Measurements from ENCODE around the gene CFAP107.

CFAP107 gene

DNA sequence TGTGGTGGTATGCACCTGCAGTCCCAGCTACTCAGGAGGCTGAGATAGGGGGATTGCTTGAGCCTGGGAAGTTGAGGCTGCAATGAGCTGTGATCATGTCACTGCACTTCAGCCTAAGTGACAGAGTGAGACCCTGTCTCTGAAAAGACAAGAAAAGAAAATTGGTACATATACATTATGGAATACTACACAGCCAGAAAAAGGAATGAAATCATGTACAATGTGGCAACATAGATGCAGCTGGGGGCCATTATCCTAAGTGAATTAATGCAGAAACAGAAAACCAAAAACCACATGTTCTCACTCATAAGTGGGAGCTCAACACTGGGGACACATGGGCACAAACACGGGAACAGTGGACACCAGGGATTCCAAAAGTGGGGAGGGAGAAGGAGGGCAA is 7.1 kb upstream of the CFAP107 start:
- DNase-seq (ENCODE audit: insufficient read length, low spot score) = no peak
- TF ChIP-seq POLR2A (IDR thresholded peaks at IDR 0.05; ENCODE audit: low read depth, low read length) = no peak
- no peak for TF ChIP-seq POU2F2 (IDR thresholded peaks at IDR 0.05; ENCODE audit: low read depth, low read length)
- no peak for FAIRE-seq

DNA sequence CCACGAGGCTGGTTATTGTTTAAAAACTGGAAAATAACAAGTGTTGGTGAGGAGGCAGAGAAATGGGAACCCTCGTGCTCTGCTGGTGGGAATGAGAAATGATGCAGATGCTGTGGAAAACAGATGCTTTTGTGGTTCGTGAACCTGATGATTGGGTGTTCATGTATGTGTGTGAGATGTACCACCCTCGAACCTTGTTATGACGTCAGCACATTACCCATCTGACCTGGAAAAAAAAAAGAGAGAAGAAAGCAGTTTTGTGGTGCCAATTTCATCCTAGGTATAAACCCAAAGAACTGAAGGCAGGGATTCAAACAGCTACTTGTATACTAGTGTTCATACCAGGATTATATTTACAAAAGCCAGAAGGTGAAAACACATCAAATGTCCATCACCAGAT is 6.4 kb upstream of the CFAP107 start:
- FAIRE-seq (no peak), DNase-seq (ENCODE audit: insufficient read length, low spot score) (no peak)
- no peak for TF ChIP-seq PAX5 (IDR thresholded peaks at IDR 0.05; ENCODE audit: insufficient read depth, low read length, severe bottlenecking)
- TF ChIP-seq POLR2AphosphoS5 (IDR thresholded peaks at IDR 0.05; ENCODE audit: low read depth, low read length) = no peak
- no peak for TF ChIP-seq POU2F2 (IDR thresholded peaks at IDR 0.05; ENCODE audit: low read depth, low read length)
- no peak for TF ChIP-seq POLR2A (IDR thresholded peaks at IDR 0.05; ENCODE audit: low read depth, low read length)
- no peak for TF ChIP-seq SPI1 (IDR thresholded peaks at IDR 0.05; ENCODE audit: low read depth, low read length)
- TF ChIP-seq TAF1 (IDR thresholded peaks at IDR 0.05; ENCODE audit: low read depth, low read length) = no peak

DNA sequence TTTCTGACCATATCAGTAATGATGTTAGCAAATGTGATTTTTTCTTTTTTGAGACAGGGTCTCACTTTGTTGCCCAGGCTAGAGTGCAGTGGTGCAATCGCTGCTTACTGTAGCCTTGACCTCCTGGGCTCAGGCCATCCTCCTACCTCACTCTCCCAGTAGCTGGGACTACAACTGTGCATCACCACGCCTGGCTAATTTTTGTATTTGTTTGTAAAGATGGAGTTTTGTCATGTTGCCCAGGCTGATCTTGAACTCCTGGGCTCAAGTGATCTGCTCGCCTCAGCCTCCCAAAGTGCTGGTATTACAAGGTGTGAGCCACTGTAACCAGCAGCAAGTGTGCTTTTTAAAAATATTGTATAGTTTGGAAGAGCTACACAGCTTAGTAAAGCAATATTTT is 4.1 kb upstream of the CFAP107 start:
- no peak for FAIRE-seq
- DNase-seq (ENCODE audit: insufficient read length, low spot score) = no peak
- TF ChIP-seq SPI1 (IDR thresholded peaks at IDR 0.05; ENCODE audit: low read depth, low read length) (no peak), POLR2AphosphoS5 (IDR thresholded peaks at IDR 0.05; ENCODE audit: low read depth, low read length) (no peak), PAX5 (IDR thresholded peaks at IDR 0.05; ENCODE audit: insufficient read depth, low read length, severe bottlenecking) (no peak), POU2F2 (IDR thresholded peaks at IDR 0.05; ENCODE audit: low read depth, low read length) (no peak), POLR2A (IDR thresholded peaks at IDR 0.05; ENCODE audit: low read depth, low read length) (no peak), TAF1 (IDR thresholded peaks at IDR 0.05; ENCODE audit: low read depth, low read length) (no peak)

DNA sequence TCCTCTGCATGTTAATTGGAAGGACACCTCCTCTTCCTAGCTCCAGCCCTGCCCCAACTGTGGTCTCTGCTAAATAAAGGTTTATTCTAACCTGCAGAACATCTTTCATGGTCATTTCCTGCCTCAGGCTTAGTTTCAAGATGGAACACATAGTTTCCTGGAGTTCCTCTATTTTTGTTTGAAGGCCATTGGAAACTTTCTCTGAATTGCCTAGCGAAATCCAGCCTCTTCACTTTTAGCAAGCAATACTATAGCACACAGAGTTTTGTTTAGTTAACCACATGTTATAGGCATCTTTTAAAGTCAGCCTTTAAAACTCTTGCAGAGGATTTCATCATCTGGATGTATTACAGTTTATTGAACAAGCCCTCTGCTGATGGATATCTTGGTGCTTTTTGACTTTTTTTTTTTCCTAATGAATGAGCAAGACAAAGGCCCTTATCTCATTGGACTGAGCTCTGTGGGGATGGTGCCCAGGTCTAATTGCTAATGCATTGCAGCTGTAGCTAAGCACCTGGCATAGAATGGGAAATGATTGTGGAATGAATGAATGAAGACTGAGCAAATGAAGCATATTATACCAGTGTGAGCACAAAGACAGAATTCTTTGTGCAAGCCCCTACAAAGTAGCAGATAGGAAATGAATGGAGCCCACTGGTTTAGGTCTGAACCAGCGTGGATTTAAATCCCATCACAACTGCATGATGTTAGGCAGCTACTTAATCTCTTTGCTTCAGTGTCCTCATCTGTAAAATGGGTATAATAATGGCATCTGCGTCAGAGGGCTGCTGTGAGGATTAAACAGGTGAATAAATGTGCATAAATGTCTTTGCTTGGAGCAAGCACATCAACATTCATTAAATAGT is 641 bp upstream of the CFAP107 start:
- TF ChIP-seq POLR2AphosphoS5 (IDR thresholded peaks at IDR 0.05; ENCODE audit: low read depth, low read length) = no peak
- TF ChIP-seq POLR2A (IDR thresholded peaks at IDR 0.05; ENCODE audit: low read depth, low read length) = no peak
- TF ChIP-seq POU2F2 (IDR thresholded peaks at IDR 0.05; ENCODE audit: low read depth, low read length) = no peak
- DNase-seq (ENCODE audit: insufficient read length, low spot score) = no peak
- FAIRE-seq = no peak

DNA sequence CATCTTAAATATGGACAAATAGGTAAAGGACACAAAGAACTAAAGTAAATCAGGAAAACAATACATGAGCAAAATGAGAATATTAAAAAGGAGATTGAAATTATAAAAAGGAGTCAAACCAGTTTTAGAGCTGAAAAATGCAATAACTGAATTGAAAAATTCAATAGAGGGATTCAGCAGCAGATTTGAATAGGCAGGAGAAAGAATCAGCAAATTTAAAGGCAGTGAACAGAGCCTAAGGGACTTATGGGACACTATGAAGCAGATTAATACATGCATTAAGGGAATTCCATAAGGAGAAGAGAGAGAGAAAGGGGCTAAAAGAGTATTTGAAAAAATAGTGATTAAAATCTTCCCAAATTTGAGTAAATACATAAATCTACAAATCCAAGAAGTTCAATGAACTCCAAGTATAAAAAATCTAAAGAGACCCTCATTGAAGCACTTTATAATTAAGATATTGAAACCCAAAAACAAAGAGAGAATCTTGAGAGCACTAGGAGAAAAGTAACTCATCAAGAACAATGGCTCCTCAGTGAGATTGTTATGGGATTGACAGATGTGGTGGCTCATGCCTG is 2.9 kb downstream of the CFAP107 start:
- TF ChIP-seq SPI1 (IDR thresholded peaks at IDR 0.05; ENCODE audit: low read depth, low read length) = no peak
- no peak for TF ChIP-seq POLR2AphosphoS5 (IDR thresholded peaks at IDR 0.05; ENCODE audit: low read depth, low read length)
- TF ChIP-seq POLR2A (IDR thresholded peaks at IDR 0.05; ENCODE audit: low read depth, low read length) = no peak
- FAIRE-seq (no peak), DNase-seq (ENCODE audit: insufficient read length, low spot score) (no peak)

DNA sequence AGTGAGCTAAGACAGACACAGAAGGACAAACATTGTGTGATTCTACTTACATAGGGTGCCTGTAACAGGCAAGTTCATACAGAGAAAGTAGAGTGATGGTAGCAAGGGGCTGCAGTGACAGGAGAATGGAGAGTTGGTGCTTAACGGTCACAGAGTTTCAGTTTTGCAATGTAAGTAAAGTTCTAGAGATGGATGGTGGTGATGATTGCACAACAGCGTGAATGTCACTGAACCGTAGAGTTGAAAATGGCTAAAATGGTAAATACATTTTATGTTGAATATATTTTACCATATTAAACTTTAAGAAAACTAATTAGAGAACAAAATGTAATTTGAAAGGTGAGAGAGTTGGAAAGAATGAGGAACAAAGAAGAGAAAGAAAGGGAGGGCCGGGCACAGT is 8.7 kb downstream of the CFAP107 start:
- no peak for FAIRE-seq
- TF ChIP-seq TAF1 (IDR thresholded peaks at IDR 0.05; ENCODE audit: low read depth, low read length) (no peak), SPI1 (IDR thresholded peaks at IDR 0.05; ENCODE audit: low read depth, low read length) (no peak), POLR2AphosphoS5 (IDR thresholded peaks at IDR 0.05; ENCODE audit: low read depth, low read length) (no peak), POU2F2 (IDR thresholded peaks at IDR 0.05; ENCODE audit: low read depth, low read length) (no peak)

DNA sequence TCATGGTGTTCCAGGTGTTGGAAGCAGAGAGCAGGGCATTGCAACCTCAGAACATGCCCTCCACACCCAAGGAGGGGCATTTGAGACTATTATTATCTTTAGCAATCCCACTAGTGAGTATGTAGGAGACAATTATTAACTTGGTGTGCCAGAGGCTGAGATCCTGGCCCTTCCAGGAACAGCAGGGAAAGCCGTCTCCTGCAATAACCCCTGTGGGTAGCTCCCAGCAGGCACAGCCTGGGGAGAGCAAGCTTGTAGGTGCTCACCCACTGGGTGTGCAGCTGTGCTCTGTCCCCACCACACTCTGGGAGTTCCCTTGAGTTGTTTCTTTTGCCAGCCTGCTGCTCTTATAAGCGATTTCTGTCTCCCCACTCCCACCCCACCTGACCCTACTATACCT is 10.3 kb downstream of the CFAP107 start:
- no peak for FAIRE-seq
- TF ChIP-seq POLR2A (IDR thresholded peaks at IDR 0.05; ENCODE audit: low read depth, low read length) = no peak
- DNase-seq (ENCODE audit: insufficient read length, low spot score) = no peak

More for the DNA sequence above, 8.7 kb downstream of the CFAP107 start:
- no peak for DNase-seq (ENCODE audit: insufficient read length, low spot score)

DNA sequence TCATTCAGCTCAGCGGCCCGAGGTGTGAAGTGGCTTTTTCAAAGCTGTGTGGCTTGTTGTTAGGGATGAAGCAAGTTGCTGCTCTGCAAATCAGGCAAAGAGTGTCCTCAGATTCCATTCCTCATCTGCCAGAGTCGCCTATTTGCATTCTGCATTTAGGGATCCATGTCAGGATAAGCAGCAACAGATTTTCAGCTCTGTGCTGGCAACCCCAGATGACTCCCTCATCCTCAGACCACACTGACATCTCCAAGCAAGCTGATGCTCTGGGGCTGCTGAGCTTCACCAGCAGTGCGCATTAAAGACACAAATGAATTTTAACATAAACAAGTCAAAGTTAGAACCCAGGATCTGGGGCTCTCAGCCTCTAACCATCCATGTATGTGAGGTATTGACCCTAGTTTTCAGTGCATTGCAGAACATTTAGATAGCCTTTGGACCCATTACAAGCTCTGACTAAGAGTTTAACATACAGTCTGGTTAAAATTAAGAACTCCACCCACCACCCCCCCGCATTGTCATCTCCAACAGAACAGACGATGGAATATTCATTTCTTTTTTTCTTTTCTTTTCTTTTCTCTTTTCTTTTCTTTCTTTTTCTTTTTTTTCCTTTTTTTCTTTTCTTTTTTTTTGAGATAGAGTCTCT is 10.9 kb downstream of the CFAP107 start:
- FAIRE-seq (no peak), DNase-seq (ENCODE audit: insufficient read length, low spot score) (no peak)
- TF ChIP-seq TAF1 (IDR thresholded peaks at IDR 0.05; ENCODE audit: low read depth, low read length) = no peak
- no peak for TF ChIP-seq POLR2AphosphoS5 (IDR thresholded peaks at IDR 0.05; ENCODE audit: low read depth, low read length)
- TF ChIP-seq POU2F2 (IDR thresholded peaks at IDR 0.05; ENCODE audit: low read depth, low read length) = no peak
- no peak for TF ChIP-seq SPI1 (IDR thresholded peaks at IDR 0.05; ENCODE audit: low read depth, low read length)
- no peak for TF ChIP-seq POLR2A (IDR thresholded peaks at IDR 0.05; ENCODE audit: low read depth, low read length)
- TF ChIP-seq PAX5 (IDR thresholded peaks at IDR 0.05; ENCODE audit: insufficient read depth, low read length, severe bottlenecking) = no peak

DNA sequence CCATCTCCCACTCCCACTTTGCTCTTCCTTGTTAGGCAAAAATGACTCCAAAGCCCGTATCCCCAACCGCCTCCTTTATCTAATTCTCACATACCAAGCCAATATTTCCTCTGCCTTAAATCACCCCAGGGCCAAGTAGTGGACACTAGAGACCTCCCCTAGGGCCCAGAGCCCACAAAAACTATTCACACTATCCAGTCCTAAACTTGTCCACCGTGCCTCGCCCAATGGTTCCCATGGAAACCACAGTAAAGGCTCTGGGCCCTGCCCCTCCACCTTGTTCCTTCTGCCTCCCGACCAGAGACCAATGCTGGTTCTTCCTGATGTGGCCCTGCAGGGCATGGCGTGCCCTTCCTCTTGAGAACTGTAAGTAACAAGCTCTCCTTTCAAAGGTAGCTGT is 11.8 kb downstream of the CFAP107 start:
- TF ChIP-seq PAX5 (IDR thresholded peaks at IDR 0.05; ENCODE audit: insufficient read depth, low read length, severe bottlenecking) = no peak
- TF ChIP-seq TAF1 (IDR thresholded peaks at IDR 0.05; ENCODE audit: low read depth, low read length) = no peak
- TF ChIP-seq POLR2AphosphoS5 (IDR thresholded peaks at IDR 0.05; ENCODE audit: low read depth, low read length) = no peak
- no peak for TF ChIP-seq POLR2A (IDR thresholded peaks at IDR 0.05; ENCODE audit: low read depth, low read length)
- no peak for FAIRE-seq

DNA sequence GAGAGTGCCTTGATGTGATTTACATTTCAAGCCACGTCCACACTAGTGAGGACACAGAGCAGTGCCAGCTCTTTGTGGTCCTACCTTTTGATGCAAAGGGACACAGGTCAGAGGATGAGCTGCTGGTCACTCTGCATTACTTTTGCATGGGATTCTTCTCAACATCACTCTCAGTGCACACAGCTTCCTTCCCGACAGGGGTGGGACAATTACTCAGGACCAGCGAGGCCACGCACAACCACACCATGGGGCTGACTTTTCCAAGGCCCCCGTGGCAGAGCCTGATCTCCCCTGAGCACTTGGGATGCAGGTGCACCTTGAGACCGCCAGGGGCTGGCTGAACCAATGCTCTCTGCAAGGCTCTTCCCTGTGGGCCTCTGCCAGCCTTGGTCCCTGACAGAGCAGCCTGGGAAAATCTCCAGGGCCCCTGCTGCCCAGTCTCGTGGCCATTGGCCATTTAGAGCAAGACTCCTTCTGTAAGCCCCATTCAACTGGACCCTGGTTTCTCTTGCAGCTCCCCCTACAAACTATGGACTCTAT is 14.3 kb downstream of the CFAP107 start:
- FAIRE-seq = no peak
- no peak for DNase-seq (ENCODE audit: insufficient read length, low spot score)
- TF ChIP-seq POU2F2 (IDR thresholded peaks at IDR 0.05; ENCODE audit: low read depth, low read length) (no peak), PAX5 (IDR thresholded peaks at IDR 0.05; ENCODE audit: insufficient read depth, low read length, severe bottlenecking) (no peak), POLR2AphosphoS5 (IDR thresholded peaks at IDR 0.05; ENCODE audit: low read depth, low read length) (no peak), POLR2A (IDR thresholded peaks at IDR 0.05; ENCODE audit: low read depth, low read length) (no peak), TAF1 (IDR thresholded peaks at IDR 0.05; ENCODE audit: low read depth, low read length) (no peak), SPI1 (IDR thresholded peaks at IDR 0.05; ENCODE audit: low read depth, low read length) (no peak)

More for the DNA sequence above, 11.8 kb downstream of the CFAP107 start:
- DNase-seq (ENCODE audit: insufficient read length, low spot score) = no peak

All from GM12891 (cell line).